ENCODE measurements around the gene XRCC5. TPM values are rescaled to one million over a fixed set of nuclear protein-coding genes. Genes with fewer than 3 reads are reported as not detected.
"Not testable (repeated sequence)": the region's sequence is repeated elsewhere in the genome, so short reads cannot be mapped to it uniquely, and the experiment has no call there.

XRCC5 gene
- total RNA-seq, 2 donors from 2014 or later, result 116 to 152 TPM

- no peaks in the 10 kb centered on the region for H3K4me1 ChIP-seq (replicated peaks)
- no peak overlapping the region for H3K4me3 ChIP-seq
- no peak overlapping the region for H3K27ac ChIP-seq
- WGBS, result 90% methylated on average over 3 of the region's 3 CpGs
- no peak for DNase-seq (ENCODE audit: low spot score)
- H3K27me3 ChIP-seq (replicated peaks; ENCODE audit: insufficient read depth), result no peaks in the 10 kb centered on the region
- no peaks in the 10 kb centered on the region for H3K9me3 ChIP-seq
- peaks cover 0 to 4% of the 10 kb centered on the region in 2 donors for H3K36me3 ChIP-seq
- no peak for TF ChIP-seq POLR2AphosphoS5 (IDR thresholded peaks at IDR 0.05)
- TF ChIP-seq CTCF (IDR thresholded peaks at IDR 0.05), result no peak
- TF ChIP-seq POLR2A (IDR thresholded peaks at IDR 0.05), result no peak
- intact Hi-C loops (cut with DNase I), result no loop called here
These were observed 22.2 kb downstream of the XRCC5 start for GRCh38 chr2:216131175-216131926.

GRCh38 chr2:216132585-216132984 is 23.4 kb downstream of the XRCC5 start:
- intact Hi-C loops (cut with DNase I), result no loop called here
- no peak overlapping the region for H3K27ac ChIP-seq
- no peaks in the 10 kb centered on the region for H3K27me3 ChIP-seq (replicated peaks; ENCODE audit: insufficient read depth)
- no peak for TF ChIP-seq POLR2A (IDR thresholded peaks at IDR 0.05)
- no peak for TF ChIP-seq POLR2AphosphoS5 (IDR thresholded peaks at IDR 0.05)
- TF ChIP-seq CTCF (IDR thresholded peaks at IDR 0.05), result no peak
- no peak overlapping the region for H3K4me3 ChIP-seq
- H3K9me3 ChIP-seq, result no peaks in the 10 kb centered on the region
- no peak for DNase-seq (ENCODE audit: low spot score)
- H3K36me3 ChIP-seq, result peaks cover 0 to 4% of the 10 kb centered on the region in 2 donors
- no peaks in the 10 kb centered on the region for H3K4me1 ChIP-seq (replicated peaks)

- no peak for TF ChIP-seq POLR2AphosphoS5 (IDR thresholded peaks at IDR 0.05)
- no peak for TF ChIP-seq POLR2A (IDR thresholded peaks at IDR 0.05)
- no peak for TF ChIP-seq CTCF (IDR thresholded peaks at IDR 0.05)
- Histone ChIP-seq H3K4me1 (replicated peaks) (no peaks in the 10 kb centered on the region), H3K9me3 (no peaks in the 10 kb centered on the region), H3K36me3 (peaks cover 2 to 10% of the 10 kb centered on the region in 2 donors), H3K4me3 (no peak overlapping the region), H3K27me3 (replicated peaks; ENCODE audit: insufficient read depth) (no peaks in the 10 kb centered on the region), H3K27ac (no peak overlapping the region)
- WGBS, result 98% methylated on average over 2 of the region's 2 CpGs
- intact Hi-C loops (cut with DNase I), result no loop called here
- no peak for DNase-seq (ENCODE audit: low spot score)
These were observed 24.2 kb downstream of the XRCC5 start for GRCh38 chr2:216133397-216133796.

GRCh38 chr2:216134958-216135541 is 25.9 kb downstream of the XRCC5 start:
- WGBS, result 96% methylated on average over 4 of the region's 4 CpGs
- Histone ChIP-seq H3K36me3 (peaks cover 6 to 18% of the 10 kb centered on the region in 2 donors), H3K4me3 (no peak overlapping the region), H3K27me3 (replicated peaks; ENCODE audit: insufficient read depth) (no peaks in the 10 kb centered on the region), H3K9me3 (no peaks in the 10 kb centered on the region), H3K27ac (no peak overlapping the region), H3K4me1 (replicated peaks) (no peaks in the 10 kb centered on the region)
- DNase-seq (ENCODE audit: low spot score), result no peak
- no peak for TF ChIP-seq POLR2AphosphoS5 (IDR thresholded peaks at IDR 0.05)
- TF ChIP-seq POLR2A (IDR thresholded peaks at IDR 0.05), result no peak
- TF ChIP-seq CTCF (IDR thresholded peaks at IDR 0.05), result no peak
- intact Hi-C loops (cut with DNase I), result no loop called here

- Histone ChIP-seq H3K4me1 (replicated peaks) (no peaks in the 10 kb centered on the region), H3K27me3 (replicated peaks; ENCODE audit: insufficient read depth) (no peaks in the 10 kb centered on the region), H3K27ac (no peak overlapping the region), H3K36me3 (peaks cover 6 to 18% of the 10 kb centered on the region in 2 donors), H3K4me3 (no peak overlapping the region), H3K9me3 (no peaks in the 10 kb centered on the region)
- intact Hi-C loops (cut with DNase I), result no loop called here
- peak in 1 of 4 experiments; percentile 18 for TF ChIP-seq CTCF (IDR thresholded peaks at IDR 0.05)
- no peak for TF ChIP-seq POLR2AphosphoS5 (IDR thresholded peaks at IDR 0.05)
- no peak for TF ChIP-seq POLR2A (IDR thresholded peaks at IDR 0.05)
- no peak for DNase-seq (ENCODE audit: low spot score)
These were observed 30.7 kb downstream of the XRCC5 start for GRCh38 chr2:216139884-216140283.

GRCh38 chr2:216141516-216141915 is 32.4 kb downstream of the XRCC5 start:
- H3K27ac ChIP-seq; H3K4me3 ChIP-seq; H3K27me3 ChIP-seq (replicated peaks; ENCODE audit: insufficient read depth); intact Hi-C loops (cut with DNase I); H3K4me1 ChIP-seq (replicated peaks); H3K9me3 ChIP-seq; DNase-seq (ENCODE audit: low spot score): not testable (repeated sequence)
- H3K36me3 ChIP-seq, result peaks cover 6 to 14% of the 10 kb centered on the region in 2 donors
- WGBS, result 93% methylated on average over 4 of the region's 4 CpGs

All from prostate gland (tissue), 2 donors.